HG02981 (cell line): ENCODE results near the gene SREBF1.
"Not testable (repeated sequence)": the region's sequence is repeated elsewhere in the genome, so short reads cannot be mapped to it uniquely, and the experiment has no call there.

ENCODE experiments used
- ATAC-seq: cut with Tn5 transposase; IDR thresholded peaks from one replicate; pipeline ENCODE4 v1.9.1; 2021; ENCODE audit warnings: mild to moderate bottlenecking, moderate library complexity; ENCODE audit not compliant: unreplicated experiment

SREBF1 gene

GRCh38 chr17:17813055-17813724, 23.6 kb downstream of the SREBF1 start:
- ATAC-seq, result no peak

GRCh38 chr17:17812211-17813054, 24.4 kb downstream of the SREBF1 start:
- no peak for ATAC-seq

GRCh38 chr17:17811381-17812210, 25.2 kb downstream of the SREBF1 start:
- no peak for ATAC-seq

GRCh38 chr17:17810895-17811248, 25.9 kb downstream of the SREBF1 start:
- no peak for ATAC-seq

GRCh38 chr17:17810084-17810894, 26.5 kb downstream of the SREBF1 start:
- no peak for ATAC-seq

- ATAC-seq, result no peak
Observed at GRCh38 chr17:17809531-17810083, 27.2 kb downstream of the SREBF1 start.

GRCh38 chr17:17808706-17809432, 27.9 kb downstream of the SREBF1 start:
- ATAC-seq, result no peak

- not testable (repeated sequence) for ATAC-seq
Observed at GRCh38 chr17:17808200-17808599, 28.6 kb downstream of the SREBF1 start.

- no peak for ATAC-seq
Observed at GRCh38 chr17:17807440-17807839, 29.3 kb downstream of the SREBF1 start.

GRCh38 chr17:17806611-17807274, 30.0 kb downstream of the SREBF1 start:
- no peak for ATAC-seq

- no peak for ATAC-seq
Observed at GRCh38 chr17:17806035-17806434, 30.8 kb downstream of the SREBF1 start.

GRCh38 chr17:17805575-17805974, 31.2 kb downstream of the SREBF1 start:
- ATAC-seq, result no peak

GRCh38 chr17:17804007-17804406, 32.8 kb downstream of the SREBF1 start:
- no peak for ATAC-seq

GRCh38 chr17:17801800-17802481, 34.8 kb downstream of the SREBF1 start:
- ATAC-seq, result no peak

- ATAC-seq, result no peak
Observed at GRCh38 chr17:17800504-17801021, 36.2 kb downstream of the SREBF1 start.

- ATAC-seq, result no peak
Observed at GRCh38 chr17:17798573-17799255, 38.1 kb downstream of the SREBF1 start.

GRCh38 chr17:17798010-17798556, 38.7 kb downstream of the SREBF1 start:
- no peak for ATAC-seq
